GM18861 (cell line): Measurements from ENCODE around the gene MLXIPL.
"Not testable (repeated sequence)": the region's sequence is repeated elsewhere in the genome, so short reads cannot be mapped to it uniquely, and the experiment has no call there.

Source experiments
- ATAC-seq: cut with Tn5 transposase; IDR thresholded peaks from one replicate; pipeline ENCODE4 v1.9.1; 2021; ENCODE audit not compliant: unreplicated experiment

MLXIPL gene

GRCh38 chr7:73550093-73550492 is 74.2 kb downstream of the MLXIPL start:
- not testable (repeated sequence) for ATAC-seq

DNA sequence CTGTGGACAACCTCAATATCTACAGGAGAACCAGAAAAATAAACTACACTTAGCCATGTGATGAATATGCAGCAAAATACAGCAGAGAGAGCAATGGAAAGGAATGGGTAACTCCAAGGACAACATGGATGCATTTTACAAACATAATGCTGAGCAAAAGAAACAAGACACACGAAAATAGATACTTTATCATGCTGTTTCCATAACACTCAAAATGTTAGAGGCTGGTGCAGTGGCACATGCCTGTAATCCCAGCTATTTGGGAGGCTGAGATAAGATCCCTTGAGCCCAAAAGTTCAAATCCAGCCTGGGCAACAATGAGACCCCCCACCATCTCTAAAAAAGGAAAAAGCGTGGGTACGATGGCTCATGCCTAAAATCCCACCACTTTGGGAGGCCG is 75.1 kb downstream of the MLXIPL start:
- no peak for ATAC-seq

- no peak for ATAC-seq
Measured at GRCh38 chr7:73547841-73548240, 76.5 kb downstream of the MLXIPL start.

DNA sequence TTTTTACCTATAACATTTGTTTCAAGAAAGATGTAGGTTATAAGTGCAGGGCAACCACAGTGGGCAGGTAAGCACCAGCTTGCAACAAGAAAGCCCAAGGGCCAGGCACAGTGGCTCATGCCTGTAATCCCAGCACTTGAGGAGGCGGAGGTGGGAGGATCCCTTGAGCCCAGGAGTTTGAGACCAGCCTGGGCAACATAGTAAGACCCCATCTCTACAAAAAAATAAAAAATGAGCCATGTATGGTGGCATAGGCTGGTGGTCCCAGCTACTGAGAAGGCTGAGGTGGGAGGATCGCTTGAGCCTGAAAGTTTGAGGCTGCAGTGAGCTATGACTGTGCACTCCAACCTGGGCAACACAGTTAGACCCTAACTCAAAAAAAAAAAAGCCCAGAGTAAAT is 79.6 kb downstream of the MLXIPL start:
- ATAC-seq, result no peak
